ENCODE results near the gene LGI4.

The LGI4 gene

DNA sequence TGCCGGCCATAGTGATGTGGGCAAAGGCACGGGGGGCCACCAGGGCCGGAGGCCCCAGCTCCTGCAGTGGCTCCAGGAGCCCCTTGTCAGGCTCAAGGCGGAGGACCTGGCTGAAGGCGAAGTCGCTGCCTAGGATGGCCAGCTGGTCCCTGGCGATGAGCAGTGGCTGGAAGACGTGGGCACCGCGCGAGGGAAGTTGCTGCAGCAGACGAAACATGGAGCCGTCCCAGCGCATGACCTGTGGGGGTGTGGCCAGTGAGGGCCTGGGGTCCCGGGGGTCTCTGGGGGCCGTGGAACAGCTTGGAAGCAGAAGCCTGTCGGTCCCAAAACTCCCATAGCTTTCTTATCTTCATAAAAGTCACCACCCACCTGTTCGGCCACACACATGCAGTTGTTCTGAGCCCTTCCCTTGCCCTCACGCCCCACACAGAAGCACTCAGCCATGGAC is 9.6 kb downstream of the LGI4 start:
- no peaks in the 10 kb centered on the region for H3K4me1 ChIP-seq (ENCODE audit: insufficient read depth, low read length, poor library complexity, severe bottlenecking)
- no peaks in the 10 kb centered on the region for H3K9me2 ChIP-seq (replicated peaks; ENCODE audit: low read depth, low read length)
- H2AFZ ChIP-seq (ENCODE audit: low read length): no peak overlapping the region
- no peak overlapping the region for H3K4me2 ChIP-seq (ENCODE audit: low read depth, low read length, poor library complexity, severe bottlenecking)
- H3K9me3 ChIP-seq (ENCODE audit: insufficient read depth, low read depth, low read length): no peaks in the 10 kb centered on the region
- TF ChIP-seq, protein P1, sequence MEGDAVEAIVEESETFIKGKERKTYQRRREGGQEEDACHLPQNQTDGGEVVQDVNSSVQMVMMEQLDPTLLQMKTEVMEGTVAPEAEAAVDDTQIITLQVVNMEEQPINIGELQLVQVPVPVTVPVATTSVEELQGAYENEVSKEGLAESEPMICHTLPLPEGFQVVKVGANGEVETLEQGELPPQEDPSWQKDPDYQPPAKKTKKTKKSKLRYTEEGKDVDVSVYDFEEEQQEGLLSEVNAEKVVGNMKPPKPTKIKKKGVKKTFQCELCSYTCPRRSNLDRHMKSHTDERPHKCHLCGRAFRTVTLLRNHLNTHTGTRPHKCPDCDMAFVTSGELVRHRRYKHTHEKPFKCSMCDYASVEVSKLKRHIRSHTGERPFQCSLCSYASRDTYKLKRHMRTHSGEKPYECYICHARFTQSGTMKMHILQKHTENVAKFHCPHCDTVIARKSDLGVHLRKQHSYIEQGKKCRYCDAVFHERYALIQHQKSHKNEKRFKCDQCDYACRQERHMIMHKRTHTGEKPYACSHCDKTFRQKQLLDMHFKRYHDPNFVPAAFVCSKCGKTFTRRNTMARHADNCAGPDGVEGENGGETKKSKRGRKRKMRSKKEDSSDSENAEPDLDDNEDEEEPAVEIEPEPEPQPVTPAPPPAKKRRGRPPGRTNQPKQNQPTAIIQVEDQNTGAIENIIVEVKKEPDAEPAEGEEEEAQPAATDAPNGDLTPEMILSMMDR (conservative IDR thresholded peaks at IDR 0.05; ENCODE audit: low read length): no peak
- TF ChIP-seq EZH2phosphoT487 (IDR thresholded peaks at IDR 0.05; ENCODE audit: borderline replicate concordance): no peak
- no peaks in the 10 kb centered on the region for H3K79me2 ChIP-seq (ENCODE audit: insufficient read depth, low read length)
- H3K9ac ChIP-seq (ENCODE audit: low read depth, low read length, poor library complexity, severe bottlenecking): no peak overlapping the region
- no peaks in the 10 kb centered on the region for H4K20me1 ChIP-seq (ENCODE audit: insufficient read depth, low read length, poor library complexity, severe bottlenecking)
- no peaks in the 10 kb centered on the region for H3K27me3 ChIP-seq (ENCODE audit: insufficient read depth, low read length, poor library complexity, severe bottlenecking)
- no peaks in the 10 kb centered on the region for H3F3A ChIP-seq (ENCODE audit: low read depth)
- no peaks in the 10 kb centered on the region for H3K36me3 ChIP-seq (ENCODE audit: insufficient read depth, low read length)
- no peak overlapping the region for H3K4me3 ChIP-seq (ENCODE audit: low read length, poor library complexity, severe bottlenecking)

DNA sequence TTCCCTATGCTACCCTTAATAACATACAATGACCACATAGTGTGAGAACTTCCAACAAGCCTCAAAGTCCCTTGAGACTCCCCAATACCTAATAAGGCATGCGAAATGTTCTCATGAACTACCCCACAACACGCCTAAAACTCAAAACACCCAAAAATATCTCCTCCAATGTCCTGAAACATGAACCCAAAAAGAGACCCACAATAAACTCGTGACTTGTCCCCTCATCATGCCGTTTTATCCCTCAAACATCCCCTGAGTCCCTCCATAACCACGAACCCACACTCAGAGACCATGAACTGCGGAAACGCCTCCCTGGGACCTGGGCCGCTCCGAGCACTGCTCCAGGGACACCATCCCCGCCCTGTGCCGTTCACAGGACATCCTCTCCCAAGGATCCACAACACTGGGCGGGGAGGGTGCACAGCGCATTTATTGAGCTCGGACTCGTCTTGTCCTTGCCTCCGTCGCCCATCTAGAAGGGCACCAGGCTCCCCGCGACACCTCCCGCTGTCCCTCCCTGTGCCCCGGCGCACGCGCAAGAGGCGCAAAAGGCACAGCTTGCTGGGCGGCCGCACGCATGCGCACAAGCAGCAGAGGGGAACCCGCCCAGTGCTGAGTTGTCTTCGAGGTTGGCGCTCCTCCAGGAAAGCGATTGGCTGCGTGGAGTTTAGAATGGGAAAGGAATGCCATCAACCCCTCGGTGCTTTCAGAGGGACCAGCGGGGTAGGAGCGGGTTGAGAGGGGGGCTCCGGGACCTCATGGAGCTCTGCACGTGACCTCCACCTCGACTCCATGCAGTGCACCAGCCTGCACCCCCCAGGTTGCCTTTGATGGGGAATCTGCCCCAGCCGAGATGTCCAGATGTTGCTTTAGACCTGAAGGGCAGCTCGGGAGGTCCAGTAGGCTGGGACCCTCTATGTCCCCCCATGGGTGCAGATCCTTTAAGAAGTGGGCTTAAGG is 10.5 kb downstream of the LGI4 start:
- no peaks in the 10 kb centered on the region for H3K79me2 ChIP-seq (ENCODE audit: insufficient read depth, low read length)
- no peaks in the 10 kb centered on the region for H3K27me3 ChIP-seq (ENCODE audit: insufficient read depth, low read length, poor library complexity, severe bottlenecking)
- H3K9ac ChIP-seq (ENCODE audit: low read depth, low read length, poor library complexity, severe bottlenecking): no peak overlapping the region
- H3K4me1 ChIP-seq (ENCODE audit: insufficient read depth, low read length, poor library complexity, severe bottlenecking): no peaks in the 10 kb centered on the region
- TF ChIP-seq EZH2phosphoT487 (IDR thresholded peaks at IDR 0.05; ENCODE audit: borderline replicate concordance): no peak
- TF ChIP-seq, protein P1 (conservative IDR thresholded peaks at IDR 0.05; ENCODE audit: low read length): no peak
- H3F3A ChIP-seq (ENCODE audit: low read depth): no peaks in the 10 kb centered on the region
- no peak overlapping the region for H3K4me3 ChIP-seq (ENCODE audit: low read length, poor library complexity, severe bottlenecking)
- H2AFZ ChIP-seq (ENCODE audit: low read length): no peak overlapping the region
- H3K9me2 ChIP-seq (replicated peaks; ENCODE audit: low read depth, low read length): no peaks in the 10 kb centered on the region
- no peak overlapping the region for H3K4me2 ChIP-seq (ENCODE audit: low read depth, low read length, poor library complexity, severe bottlenecking)
- no peaks in the 10 kb centered on the region for H4K20me1 ChIP-seq (ENCODE audit: insufficient read depth, low read length, poor library complexity, severe bottlenecking)
- H3K36me3 ChIP-seq (ENCODE audit: insufficient read depth, low read length): no peaks in the 10 kb centered on the region
- no peaks in the 10 kb centered on the region for H3K9me3 ChIP-seq (ENCODE audit: insufficient read depth, low read depth, low read length)

DNA sequence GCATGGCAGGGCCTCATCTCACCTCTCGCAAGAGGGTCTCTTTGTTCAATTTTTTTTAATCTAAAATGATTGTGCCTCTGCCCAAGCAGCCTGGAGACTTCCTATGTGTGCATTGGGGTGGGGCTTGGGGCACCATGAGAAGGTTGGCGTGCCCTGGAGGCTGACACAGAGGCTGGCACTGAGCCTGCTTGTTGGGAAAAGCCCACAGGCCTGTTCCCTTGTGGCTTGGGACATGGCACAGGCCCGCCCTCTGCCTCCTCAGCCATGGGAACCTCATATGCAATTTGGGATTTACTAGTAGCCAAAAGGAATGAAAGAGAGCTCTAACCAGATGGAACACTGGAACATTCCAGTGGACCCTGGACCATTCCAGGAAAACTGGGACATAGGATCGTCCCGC is 11.3 kb downstream of the LGI4 start:
- no peak overlapping the region for H3K4me3 ChIP-seq (ENCODE audit: low read length, poor library complexity, severe bottlenecking)

More for the DNA sequence above, 11.3 kb downstream of the LGI4 start:
- H3K4me2 ChIP-seq (ENCODE audit: low read depth, low read length, poor library complexity, severe bottlenecking): no peak overlapping the region
- H3K36me3 ChIP-seq (ENCODE audit: insufficient read depth, low read length): no peaks in the 10 kb centered on the region
- H3K79me2 ChIP-seq (ENCODE audit: insufficient read depth, low read length): no peaks in the 10 kb centered on the region
- H4K20me1 ChIP-seq (ENCODE audit: insufficient read depth, low read length, poor library complexity, severe bottlenecking): no peaks in the 10 kb centered on the region
- H3K4me1 ChIP-seq (ENCODE audit: insufficient read depth, low read length, poor library complexity, severe bottlenecking): no peaks in the 10 kb centered on the region
- no peak for TF ChIP-seq EZH2phosphoT487 (IDR thresholded peaks at IDR 0.05; ENCODE audit: borderline replicate concordance)
- TF ChIP-seq, protein P1 (conservative IDR thresholded peaks at IDR 0.05; ENCODE audit: low read length): no peak
- no peaks in the 10 kb centered on the region for H3K27me3 ChIP-seq (ENCODE audit: insufficient read depth, low read length, poor library complexity, severe bottlenecking)
- no peaks in the 10 kb centered on the region for H3K9me3 ChIP-seq (ENCODE audit: insufficient read depth, low read depth, low read length)
- H3K9me2 ChIP-seq (replicated peaks; ENCODE audit: low read depth, low read length): no peaks in the 10 kb centered on the region
- no peak overlapping the region for H2AFZ ChIP-seq (ENCODE audit: low read length)
- no peaks in the 10 kb centered on the region for H3F3A ChIP-seq (ENCODE audit: low read depth)
- no peak overlapping the region for H3K9ac ChIP-seq (ENCODE audit: low read depth, low read length, poor library complexity, severe bottlenecking)
